IMR-90 (cell line): ENCODE data around the gene SLC30A9. TPM values are rescaled to one million over a fixed set of nuclear protein-coding genes. Genes with fewer than 3 reads are reported as not detected.

ENCODE experiments used
- ATAC-seq: fragments of 200-7000 bp; cut with Tn5 transposase; 2 replicates; pipeline ENCODE4 v1.9.1; 2020; ENCODE audit warnings: low read depth, mild to moderate bottlenecking, moderate library complexity
- BruUV-seq: library from RNA; stranded (reverse); fragments of 400-500 nt; replicated peaks from 2 replicates; lab custom pipeline; 2021; lab: Mats Ljungman, UMichigan
- CTCF ChIA-PET: fragments of 300-600 bp; formaldehyde crosslinking; extraction: SDS; loops from one replicate; lab custom pipeline; 2021; ENCODE audit warnings: antibody characterized with exemption; lab: Yijun Ruan, JAX
- POLR2A ChIA-PET: fragments of 300-600 bp; sonication (Branson Sonifier 250); formaldehyde crosslinking; loops from one replicate; lab custom pipeline; 2022; ENCODE audit warnings: antibody characterized with exemption; ENCODE audit not compliant: unreplicated experiment; lab: Charles Lee
- DNase-seq: peaks from one replicate; pipeline ENCODE4 v3.0.0; 2013
- H2AFZ ChIP-seq: replicated peaks from 2 replicates; pipeline ENCODE3; 2013; ENCODE audit warnings: low read length, mild to moderate bottlenecking; ENCODE audit not compliant: poor library complexity
- H2AK5ac ChIP-seq: 2 replicates; pipeline ENCODE4 v1.6.1; 2013; ENCODE audit warnings: low read depth, low read length, inconsistent platforms
- H2AK9ac ChIP-seq: replicated peaks from 2 replicates; pipeline ENCODE3; 2013; ENCODE audit warnings: mild to moderate bottlenecking, low read depth, low read length, moderate library complexity; ENCODE audit not compliant: poor library complexity
- H2BK120ac ChIP-seq: 2 replicates; pipeline ENCODE4 v1.6.1; 2013; ENCODE audit warnings: low read depth, low read length, inconsistent platforms
- H2BK15ac ChIP-seq: 3 replicates; pipeline ENCODE4 v1.6.1; 2013; ENCODE audit warnings: low read depth, low read length, inconsistent platforms
- H2BK20ac ChIP-seq: 2 replicates; pipeline ENCODE4 v1.6.1; 2013; ENCODE audit warnings: low read depth, mild to moderate bottlenecking, inconsistent platforms, low read length, moderate library complexity
- H2BK5ac ChIP-seq: 2 replicates; pipeline ENCODE4 v1.6.1; 2013; ENCODE audit warnings: mild to moderate bottlenecking, low read depth, low read length, inconsistent platforms; ENCODE audit not compliant: poor library complexity, severe bottlenecking
- H3K14ac ChIP-seq: replicated peaks from 2 replicates; pipeline ENCODE4 v1.6.1; 2013; ENCODE audit warnings: low read depth, low read length, inconsistent platforms
- H3K18ac ChIP-seq: 2 replicates; pipeline ENCODE4 v1.6.1; 2013; ENCODE audit warnings: low read depth, low read length, control low read depth
- H3K23ac ChIP-seq: 2 replicates; pipeline ENCODE4 v1.6.1; 2013; ENCODE audit warnings: low read depth, low read length, inconsistent platforms
- H3K27ac ChIP-seq: 2 replicates; pipeline ENCODE4 v1.5.1; 2013; ENCODE audit warnings: mild to moderate bottlenecking, control low read depth, low read length; ENCODE audit not compliant: insufficient read depth
- H3K27me3 ChIP-seq: 2 replicates; pipeline ENCODE4 v1.6.1; 2013; ENCODE audit warnings: low read length; ENCODE audit not compliant: control insufficient read depth, insufficient read depth
- H3K36me3 ChIP-seq: 2 replicates; pipeline ENCODE4 v1.6.1; 2013; ENCODE audit warnings: low read length, mixed read lengths; ENCODE audit not compliant: control insufficient read depth, insufficient read depth
- H3K4ac ChIP-seq: 2 replicates; pipeline ENCODE4 v1.6.1; 2013; ENCODE audit warnings: low read depth, low read length, inconsistent platforms
- H3K4me1 ChIP-seq: 2 replicates; pipeline ENCODE4 v1.6.1; 2013; ENCODE audit warnings: low read length, mixed read lengths; ENCODE audit not compliant: control insufficient read depth, insufficient read depth
- H3K4me2 ChIP-seq: 2 replicates; pipeline ENCODE4 v1.6.1; 2013; ENCODE audit warnings: low read depth, mild to moderate bottlenecking, control low read depth, low read length, moderate library complexity
- H3K4me3 ChIP-seq: 2 replicates; pipeline ENCODE4 v1.5.1; 2013; ENCODE audit warnings: low read depth, mild to moderate bottlenecking, control low read depth, low read length, moderate library complexity; ENCODE audit not compliant: insufficient read depth
- H3K56ac ChIP-seq: 2 replicates; pipeline ENCODE4 v1.6.1; 2013; ENCODE audit warnings: low read length, inconsistent platforms; ENCODE audit not compliant: insufficient read depth; ENCODE audit errors: extremely low read depth
- H3K79me1 ChIP-seq, 2 experiments: 2 replicates each; pipeline ENCODE4 v1.6.1; 2013; ENCODE audit warnings: low read length in 2 of 2, inconsistent platforms in 1 of 2, low read depth in 1 of 2
- H3K9ac ChIP-seq: 2 replicates; pipeline ENCODE4 v1.6.1; 2013; ENCODE audit warnings: low read depth, low read length, control low read depth
- H3K9me1 ChIP-seq: 2 replicates; pipeline ENCODE4 v1.6.1; 2013; ENCODE audit warnings: low read length, inconsistent platforms; ENCODE audit not compliant: insufficient read depth
- H3K9me3 ChIP-seq: 2 replicates; pipeline ENCODE4 v1.6.1; 2013; ENCODE audit warnings: low read length; ENCODE audit not compliant: control insufficient read depth, insufficient read depth
- H4K20me1 ChIP-seq: 2 replicates; pipeline ENCODE4 v1.6.1; 2013; ENCODE audit warnings: low read length, inconsistent platforms; ENCODE audit not compliant: insufficient read depth
- H4K5ac ChIP-seq: 2 replicates; pipeline ENCODE4 v1.6.1; 2013; ENCODE audit warnings: mild to moderate bottlenecking, low read depth, low read length, control low read depth
- H4K8ac ChIP-seq, 2 experiments: 2 replicates each; pipeline ENCODE4 v1.6.1; 2013; ENCODE audit warnings: low read depth in 2 of 2, low read length in 2 of 2, control low read depth in 1 of 2, inconsistent platforms in 1 of 2
- H4K91ac ChIP-seq: 2 replicates; pipeline ENCODE4 v1.6.1; 2013; ENCODE audit warnings: low read depth, low read length, inconsistent platforms; ENCODE audit not compliant: insufficient read depth
- CHD1 ChIP-seq: IDR thresholded peaks from 2 replicates; pipeline ENCODE4 v1.6.1; 2012; ENCODE audit warnings: low read depth, low read length, improper control_type of control experiment
- ELK1 ChIP-seq: fragments of 150-350 bp; IDR thresholded peaks from 2 replicates; pipeline ENCODE4 v1.6.1; 2016; ENCODE audit warnings: low read depth, mild to moderate bottlenecking, low read length, moderate library complexity, borderline replicate concordance
- MAZ ChIP-seq: IDR thresholded peaks from 2 replicates; pipeline ENCODE4 v1.6.1; 2012; ENCODE audit warnings: low read depth, mild to moderate bottlenecking, low read length, improper control_type of control experiment, moderate library complexity, borderline replicate concordance
- MXI1 ChIP-seq: IDR thresholded peaks from 2 replicates; pipeline ENCODE4 v1.6.1; 2012; ENCODE audit warnings: low read depth, mild to moderate bottlenecking, low read length, moderate library complexity, borderline replicate concordance
- WGBS, 2 experiments: methylation state at CpG; one replicate each; pipeline versions ENCODE4 v1.1.5 to v1.1.7; 2013; ENCODE audit warnings: missing lambda C conversion rate in 2 of 2; ENCODE audit not compliant: insufficient read length in 1 of 2; ENCODE audit errors: extremely low coverage in 2 of 2; 5-methylcytosine and 5-hydroxymethylcytosine counted together
- dilution Hi-C: fragments of 300-500 bp; cut with HindIII; formaldehyde crosslinking; loops from one replicate; pipeline ENCODE4 v1.14.3; 2018; ENCODE audit warnings: low sequenced_read_pairs; ENCODE audit not compliant: unreplicated experiment
- in situ Hi-C: fragments of 300-500 bp; cut with MboI; formaldehyde crosslinking; loops from 3 replicates; pipeline ENCODE4 v1.14.3; 2019; ENCODE audit warnings: low sequenced_read_pairs, inconsistent platforms, mixed read lengths
- intact Hi-C: fragments of 100-400 bp; cut with micrococcal nuclease; formaldehyde crosslinking; loops from 2 replicates; pipeline ENCODE4 v1.10.0; 2022
- polyA plus RNA-seq, 3 experiments: library from polyadenylated mRNA; depleted of rRNA; stranded (reverse); fragments of >200 nt; gene quantifications; 2 replicates each; pipeline ENCODE4 v1.2.3, GENCODE V29; 2012; ENCODE audit warnings: low replicate concordance in 1 of 3
- total RNA-seq: library from RNA; depleted of rRNA; stranded (reverse); fragments of >200 nt; gene quantifications from 2 replicates; pipeline ENCODE4 v1.2.3, GENCODE V29; 2012

The SLC30A9 gene
- total and polyA plus RNA-seq, 2 of the 4 experiments (the other 2 are of a cell fraction), result 32.0 to 72.6 TPM

- H2AFZ ChIP-seq, result peak within 1 kb of the TSS; percentile 35
- H3K23ac ChIP-seq, result no peak within 1 kb of the TSS
- ATAC-seq, result no peak
- H3K79me1 ChIP-seq, result no peaks in the 10 kb centered on the region
- no peak within 1 kb of the TSS for H2AK5ac ChIP-seq
- ChIA-PET CTCF (no interaction called here), POLR2A (no interaction called here)
- H3K9me1 ChIP-seq, result no peaks in the 10 kb centered on the region
- H3K9ac ChIP-seq, result no peak within 1 kb of the TSS
- H3K14ac ChIP-seq, result no peak within 1 kb of the TSS
- no peak within 1 kb of the TSS for H3K4me2 ChIP-seq
- H3K18ac ChIP-seq, result no peak within 1 kb of the TSS
- H2AK9ac ChIP-seq, result no peak within 1 kb of the TSS
- BruUV-seq, result no TSS peak
- H2BK20ac ChIP-seq, result no peak within 1 kb of the TSS
- no peak within 1 kb of the TSS for H2BK5ac ChIP-seq
- H4K91ac ChIP-seq, result no peak within 1 kb of the TSS
- intact Hi-C loops, result no loop called here
- no peaks in the 10 kb centered on the region for H3K9me3 ChIP-seq
- no peak within 1 kb of the TSS for H3K27ac ChIP-seq
- no peak for DNase-seq
- H3K27me3 ChIP-seq, result no peaks in the 10 kb centered on the region
- H3K4ac ChIP-seq, result no peak within 1 kb of the TSS
- H4K20me1 ChIP-seq, result no peaks in the 10 kb centered on the region
- dilution Hi-C loops, result no loop called here
- H3K4me3 ChIP-seq, result no peak within 1 kb of the TSS
- no peaks in the 10 kb centered on the region for H3K36me3 ChIP-seq
- in situ Hi-C loops, result no loop called here
- TF ChIP-seq ELK1 (no peak), MAZ (no peak), CHD1 (no peak), MXI1 (no peak)
- H3K56ac ChIP-seq, result no peak within 1 kb of the TSS
- H4K5ac ChIP-seq, result no peak within 1 kb of the TSS
- 91% methylated on average over 9 of the region's 12 CpGs; no CpG with 5 or more reads in 1 of the 2 experiments for WGBS, 2 experiments
- no peak within 1 kb of the TSS for H2BK120ac ChIP-seq
- H4K8ac ChIP-seq, result no peak within 1 kb of the TSS
- peaks cover 4% of the 10 kb centered on the region; the same call in 1 of the 2 replicates for H3K4me1 ChIP-seq
- H2BK15ac ChIP-seq, result no peak within 1 kb of the TSS
Observed at GRCh38 chr4:41981456-41981855, 8.9 kb upstream of the SLC30A9 start, which contains the start of gene DCAF4L1. Gene DCAF4L1, plus strand, starts transcription at chr4:41981756. Its CDS starts 37 bp downstream, at chr4:41981793.
